ENCODE results near the gene ANXA5. TPM values are rescaled to one million over a fixed set of nuclear protein-coding genes. Genes with fewer than 3 reads are reported as not detected.

The ANXA5 gene
- total RNA-seq, 2 donors from 2014 or later, result 88.4 to 122 TPM

GRCh38 chr4:121654738-121655137 is 42.0 kb downstream of the ANXA5 start:
- intact Hi-C loops (cut with DNase I), result loop anchor here (5.0 to 10.0 kb wide), 2 partner anchors 170 to 282 kb away; no protein-coding TSS in a partner anchor
- no peak for TF ChIP-seq CTCF (IDR thresholded peaks at IDR 0.05)
- H3K27me3 ChIP-seq, result no peaks in the 10 kb centered on the region
- no peak overlapping the region for H3K9ac ChIP-seq (ENCODE audit: low read depth in 2 of 2, low read length in 2 of 2)
- no peak overlapping the region for H3K27ac ChIP-seq
- H3K4me3 ChIP-seq, result no peak overlapping the region
- no peaks in the 10 kb centered on the region for H3K36me3 ChIP-seq
- no peak for DNase-seq
- H3K9me3 ChIP-seq, result no peaks in the 10 kb centered on the region
- H3K4me1 ChIP-seq, result no peaks in the 10 kb centered on the region

- Histone ChIP-seq H3K4me1 (no peaks in the 10 kb centered on the region), H3K4me3 (no peak overlapping the region), H3K9me3 (no peaks in the 10 kb centered on the region), H3K9ac (ENCODE audit: low read depth in 2 of 2, low read length in 2 of 2) (no peak overlapping the region), H3K27me3 (no peaks in the 10 kb centered on the region), H3K27ac (no peak overlapping the region), H3K36me3 (no peaks in the 10 kb centered on the region)
- intact Hi-C loops (cut with DNase I), result loop anchor here (10.0 kb wide), 1 partner anchor 169 kb away; no protein-coding TSS in a partner anchor
- TF ChIP-seq CTCF (IDR thresholded peaks at IDR 0.05), result no peak
- DNase-seq, result no peak
Measured at GRCh38 chr4:121653986-121654385, 42.8 kb downstream of the ANXA5 start.

GRCh38 chr4:121653214-121653613 is 43.6 kb downstream of the ANXA5 start:
- Histone ChIP-seq H3K27ac (no peak overlapping the region), H3K9me3 (no peaks in the 10 kb centered on the region), H3K9ac (ENCODE audit: low read depth in 2 of 2, low read length in 2 of 2) (no peak overlapping the region), H3K36me3 (no peaks in the 10 kb centered on the region), H3K4me1 (no peaks in the 10 kb centered on the region), H3K27me3 (no peaks in the 10 kb centered on the region), H3K4me3 (no peak overlapping the region)
- DNase-seq, result no peak
- TF ChIP-seq CTCF (IDR thresholded peaks at IDR 0.05), result no peak
- intact Hi-C loops (cut with DNase I), result loop anchor here (10.0 kb wide), 1 partner anchor 168 kb away; no protein-coding TSS in a partner anchor

GRCh38 chr4:121651597-121651996 is 45.2 kb downstream of the ANXA5 start:
- no peak overlapping the region for H3K9ac ChIP-seq (ENCODE audit: low read depth in 2 of 2, low read length in 2 of 2)
- H3K27me3 ChIP-seq, result no peaks in the 10 kb centered on the region
- intact Hi-C loops (cut with DNase I), result loop anchor here (10.0 kb wide), 1 partner anchor 167 kb away; no protein-coding TSS in a partner anchor
- no peak for DNase-seq
- no peak for TF ChIP-seq CTCF (IDR thresholded peaks at IDR 0.05)
- H3K4me3 ChIP-seq, result no peak overlapping the region
- no peaks in the 10 kb centered on the region for H3K36me3 ChIP-seq
- no peaks in the 10 kb centered on the region for H3K9me3 ChIP-seq
- H3K27ac ChIP-seq, result no peak overlapping the region
- no peaks in the 10 kb centered on the region for H3K4me1 ChIP-seq

- H3K9me3 ChIP-seq, result no peaks in the 10 kb centered on the region
- no peak overlapping the region for H3K4me3 ChIP-seq
- H3K27ac ChIP-seq, result no peak overlapping the region
- no peaks in the 10 kb centered on the region for H3K27me3 ChIP-seq
- intact Hi-C loops (cut with DNase I), result loop anchor here (10.0 kb wide), 1 partner anchor 166 kb away; no protein-coding TSS in a partner anchor
- no peaks in the 10 kb centered on the region for H3K36me3 ChIP-seq
- no peak for DNase-seq
- no peaks in the 10 kb centered on the region for H3K4me1 ChIP-seq
- H3K9ac ChIP-seq (ENCODE audit: low read depth in 2 of 2, low read length in 2 of 2), result no peak overlapping the region
- TF ChIP-seq CTCF (IDR thresholded peaks at IDR 0.05), result no peak
Measured at GRCh38 chr4:121650741-121651140, 46.0 kb downstream of the ANXA5 start.
